Thyroid gland (tissue), 4 donors: ENCODE data around the gene ANKRD10.

ENCODE experiments used
- CTCF ChIP-seq, 6 experiments: fragments of 200-600 bp in 3 of 6; fragments of 450-650 bp in 3 of 6; sonication (generic) in 3 of 6; IDR thresholded peaks; one replicate each; pipeline ENCODE4 v1.5.1; 2016 to 2019; ENCODE audit warnings: antibody characterized with exemption in 6 of 6, mild to moderate bottlenecking in 2 of 6, inconsistent platforms in 1 of 6, moderate library complexity in 1 of 6
- POLR2A ChIP-seq, 2 donors: fragments of 450-650 bp; IDR thresholded peaks; one replicate each; pipeline ENCODE4 v1.6.1; 2017; ENCODE audit warnings: antibody characterized with exemption in 2 of 2, mild to moderate bottlenecking in 2 of 2, moderate library complexity in 1 of 2

- TF ChIP-seq CTCF (IDR thresholded peaks at IDR 0.05) (no peak), POLR2A (IDR thresholded peaks at IDR 0.05) (no peak)
Observed at GRCh38 chr13:110835721-110836604, 78.9 kb downstream of the ANKRD10 start.
